ENCODE results near the gene TSPO.
A peak's percentile ranks its signal among the peaks of the same experiment; 100 is the strongest.

GRCh38 chr22:43129426-43130425 lies 21.6 kb upstream of the TSPO start:
- TF ChIP-seq YY1 (IDR thresholded peaks at IDR 0.05; ENCODE audit: low read depth) (no peak), RAD21 (IDR thresholded peaks at IDR 0.05; ENCODE audit: low read depth) (no peak), NFIC (IDR thresholded peaks at IDR 0.05) (no peak), EP300 (IDR thresholded peaks at IDR 0.05; ENCODE audit: borderline replicate concordance) (no peak), TAF1 (IDR thresholded peaks at IDR 0.05; ENCODE audit: low read depth) (no peak), TCF12 (IDR thresholded peaks at IDR 0.05; ENCODE audit: low read depth) (peak; percentile 12; the same call in 1 of the 2 replicates)
- TF ChIP-seq, protein P1, sequence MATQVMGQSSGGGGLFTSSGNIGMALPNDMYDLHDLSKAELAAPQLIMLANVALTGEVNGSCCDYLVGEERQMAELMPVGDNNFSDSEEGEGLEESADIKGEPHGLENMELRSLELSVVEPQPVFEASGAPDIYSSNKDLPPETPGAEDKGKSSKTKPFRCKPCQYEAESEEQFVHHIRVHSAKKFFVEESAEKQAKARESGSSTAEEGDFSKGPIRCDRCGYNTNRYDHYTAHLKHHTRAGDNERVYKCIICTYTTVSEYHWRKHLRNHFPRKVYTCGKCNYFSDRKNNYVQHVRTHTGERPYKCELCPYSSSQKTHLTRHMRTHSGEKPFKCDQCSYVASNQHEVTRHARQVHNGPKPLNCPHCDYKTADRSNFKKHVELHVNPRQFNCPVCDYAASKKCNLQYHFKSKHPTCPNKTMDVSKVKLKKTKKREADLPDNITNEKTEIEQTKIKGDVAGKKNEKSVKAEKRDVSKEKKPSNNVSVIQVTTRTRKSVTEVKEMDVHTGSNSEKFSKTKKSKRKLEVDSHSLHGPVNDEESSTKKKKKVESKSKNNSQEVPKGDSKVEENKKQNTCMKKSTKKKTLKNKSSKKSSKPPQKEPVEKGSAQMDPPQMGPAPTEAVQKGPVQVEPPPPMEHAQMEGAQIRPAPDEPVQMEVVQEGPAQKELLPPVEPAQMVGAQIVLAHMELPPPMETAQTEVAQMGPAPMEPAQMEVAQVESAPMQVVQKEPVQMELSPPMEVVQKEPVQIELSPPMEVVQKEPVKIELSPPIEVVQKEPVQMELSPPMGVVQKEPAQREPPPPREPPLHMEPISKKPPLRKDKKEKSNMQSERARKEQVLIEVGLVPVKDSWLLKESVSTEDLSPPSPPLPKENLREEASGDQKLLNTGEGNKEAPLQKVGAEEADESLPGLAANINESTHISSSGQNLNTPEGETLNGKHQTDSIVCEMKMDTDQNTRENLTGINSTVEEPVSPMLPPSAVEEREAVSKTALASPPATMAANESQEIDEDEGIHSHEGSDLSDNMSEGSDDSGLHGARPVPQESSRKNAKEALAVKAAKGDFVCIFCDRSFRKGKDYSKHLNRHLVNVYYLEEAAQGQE (IDR thresholded peaks at IDR 0.05; ENCODE audit: low read depth): no peak
- TF ChIP-seq, protein P2, sequence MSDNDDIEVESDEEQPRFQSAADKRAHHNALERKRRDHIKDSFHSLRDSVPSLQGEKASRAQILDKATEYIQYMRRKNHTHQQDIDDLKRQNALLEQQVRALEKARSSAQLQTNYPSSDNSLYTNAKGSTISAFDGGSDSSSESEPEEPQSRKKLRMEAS (IDR thresholded peaks at IDR 0.05): 0 out of 2 replicates have a peak, but pooled peaks have one; percentile 5
